ENCODE measurements around the gene BLOC1S1. TPM values are rescaled to one million over a fixed set of nuclear protein-coding genes. Genes with fewer than 3 reads are reported as not detected.

Gene BLOC1S1
- total and polyA plus RNA-seq, 2 of the 4 experiments (the other 2 are of a cell fraction), result 128 to 285 TPM

- ChIA-PET CTCF (interaction anchor here (1.0 kb wide), 1 partner anchor 61 kb away, joined by 3 read pairs; no protein-coding TSS in a partner anchor), POLR2A (ENCODE audit: unreplicated experiment) (no interaction called here)
- Histone ChIP-seq H2AFZ (replicated peaks; ENCODE audit: low read length, poor library complexity) (no peak overlapping the region), H3K4me3 (ENCODE audit: insufficient read depth, low read depth, low read length) (no peak overlapping the region), H3K18ac (ENCODE audit: low read depth, low read length) (no peak overlapping the region), H2BK5ac (ENCODE audit: low read depth, low read length, poor library complexity, severe bottlenecking) (no peak overlapping the region), H3K27me3 (ENCODE audit: control insufficient read depth, insufficient read depth, low read length) (no peaks in the 10 kb centered on the region), H3K4me1 (ENCODE audit: control insufficient read depth, insufficient read depth, low read length) (peaks cover 15% of the 10 kb centered on the region), H3K23ac (ENCODE audit: low read depth, low read length) (no peak overlapping the region), H2BK15ac (ENCODE audit: low read depth, low read length) (no peak overlapping the region), H4K91ac (ENCODE audit: insufficient read depth, low read depth, low read length) (no peak overlapping the region), H3K56ac (ENCODE audit: extremely low read depth, insufficient read depth, low read length) (no peak overlapping the region), H3K79me1 (ENCODE audit: low read depth in 1 of 2, low read length in 2 of 2) (peaks cover 10 to 55% of the 10 kb centered on the region in 2 experiments), H3K4ac (ENCODE audit: low read depth, low read length) (no peak overlapping the region), H2BK20ac (ENCODE audit: low read depth, low read length) (no peak overlapping the region), H3K36me3 (ENCODE audit: control insufficient read depth, insufficient read depth, low read length) (peaks cover 45% of the 10 kb centered on the region), H3K9me3 (ENCODE audit: control insufficient read depth, insufficient read depth, low read length) (no peaks in the 10 kb centered on the region), H2AK5ac (ENCODE audit: low read depth, low read length) (0 out of 2 replicates have a peak overlapping the region, but pooled peaks have one; percentile 12), H3K14ac (replicated peaks; ENCODE audit: low read depth, low read length) (no peak overlapping the region), H2BK120ac (ENCODE audit: low read depth, low read length) (no peak overlapping the region), H4K20me1 (ENCODE audit: insufficient read depth, low read length) (peaks cover 71% of the 10 kb centered on the region), H4K8ac (ENCODE audit: low read depth in 2 of 2, low read length in 2 of 2) (0 out of 4 replicates have a peak overlapping the region, but pooled peaks of 1 of the 2 experiments have one; percentile 12), H4K5ac (ENCODE audit: low read depth, low read length) (no peak overlapping the region), H3K9me1 (ENCODE audit: insufficient read depth, low read length) (peaks cover 8% of the 10 kb centered on the region; the same call in 1 of the 2 replicates), H3K9ac (ENCODE audit: low read depth, low read length) (no peak overlapping the region), H2AK9ac (replicated peaks; ENCODE audit: low read depth, low read length, poor library complexity) (no peak overlapping the region), H3K27ac (ENCODE audit: insufficient read depth, low read length) (no peak overlapping the region), H3K4me2 (ENCODE audit: low read depth, low read length) (no peak overlapping the region)
- dilution Hi-C loops (cut with HindIII; ENCODE audit: low sequenced_read_pairs, unreplicated experiment), result no loop called here
- intact Hi-C loops (cut with micrococcal nuclease), result no loop called here
- ATAC-seq (ENCODE audit: low read depth), result no peak
- no peak for DNase-seq
- in situ Hi-C loops (cut with MboI; ENCODE audit: low sequenced_read_pairs), result no loop called here
- TF ChIP-seq RCOR1 (IDR thresholded peaks at IDR 0.05; ENCODE audit: insufficient replicate concordance, low read length), result no peak
- TF ChIP-seq MXI1 (IDR thresholded peaks at IDR 0.05; ENCODE audit: borderline replicate concordance, low read depth, low read length), result no peak
- no peak for TF ChIP-seq CHD1 (IDR thresholded peaks at IDR 0.05; ENCODE audit: low read depth, low read length)
- no peak for TF ChIP-seq MAFK (IDR thresholded peaks at IDR 0.05; ENCODE audit: low read depth, low read length)
- TF ChIP-seq, protein P1, sequence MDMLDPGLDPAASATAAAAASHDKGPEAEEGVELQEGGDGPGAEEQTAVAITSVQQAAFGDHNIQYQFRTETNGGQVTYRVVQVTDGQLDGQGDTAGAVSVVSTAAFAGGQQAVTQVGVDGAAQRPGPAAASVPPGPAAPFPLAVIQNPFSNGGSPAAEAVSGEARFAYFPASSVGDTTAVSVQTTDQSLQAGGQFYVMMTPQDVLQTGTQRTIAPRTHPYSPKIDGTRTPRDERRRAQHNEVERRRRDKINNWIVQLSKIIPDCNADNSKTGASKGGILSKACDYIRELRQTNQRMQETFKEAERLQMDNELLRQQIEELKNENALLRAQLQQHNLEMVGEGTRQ (IDR thresholded peaks at IDR 0.05; ENCODE audit: low read depth, low read length), result no peak
- TF ChIP-seq RFX5 (IDR thresholded peaks at IDR 0.05; ENCODE audit: low read depth, low read length), result no peak
- TF ChIP-seq ELK1 (IDR thresholded peaks at IDR 0.05; ENCODE audit: borderline replicate concordance, low read depth, low read length), result no peak
- TF ChIP-seq FOS (IDR thresholded peaks at IDR 0.05; ENCODE audit: low read depth, low read length), result no peak
- no peak for TF ChIP-seq NFE2L2 (IDR thresholded peaks at IDR 0.05; ENCODE audit: low read depth, low read length)
- no peak for TF ChIP-seq BHLHE40 (IDR thresholded peaks at IDR 0.05; ENCODE audit: low read depth, low read length)
- no peak for TF ChIP-seq CEBPB (IDR thresholded peaks at IDR 0.05; ENCODE audit: low read depth, low read length)
- TF ChIP-seq POLR2A (IDR thresholded peaks at IDR 0.05; ENCODE audit: low read depth, low read length), result no peak
- TF ChIP-seq, protein P2, sequence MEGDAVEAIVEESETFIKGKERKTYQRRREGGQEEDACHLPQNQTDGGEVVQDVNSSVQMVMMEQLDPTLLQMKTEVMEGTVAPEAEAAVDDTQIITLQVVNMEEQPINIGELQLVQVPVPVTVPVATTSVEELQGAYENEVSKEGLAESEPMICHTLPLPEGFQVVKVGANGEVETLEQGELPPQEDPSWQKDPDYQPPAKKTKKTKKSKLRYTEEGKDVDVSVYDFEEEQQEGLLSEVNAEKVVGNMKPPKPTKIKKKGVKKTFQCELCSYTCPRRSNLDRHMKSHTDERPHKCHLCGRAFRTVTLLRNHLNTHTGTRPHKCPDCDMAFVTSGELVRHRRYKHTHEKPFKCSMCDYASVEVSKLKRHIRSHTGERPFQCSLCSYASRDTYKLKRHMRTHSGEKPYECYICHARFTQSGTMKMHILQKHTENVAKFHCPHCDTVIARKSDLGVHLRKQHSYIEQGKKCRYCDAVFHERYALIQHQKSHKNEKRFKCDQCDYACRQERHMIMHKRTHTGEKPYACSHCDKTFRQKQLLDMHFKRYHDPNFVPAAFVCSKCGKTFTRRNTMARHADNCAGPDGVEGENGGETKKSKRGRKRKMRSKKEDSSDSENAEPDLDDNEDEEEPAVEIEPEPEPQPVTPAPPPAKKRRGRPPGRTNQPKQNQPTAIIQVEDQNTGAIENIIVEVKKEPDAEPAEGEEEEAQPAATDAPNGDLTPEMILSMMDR (conservative IDR thresholded peaks at IDR 0.05; ENCODE audit: low read depth, low read length), result no peak
- no peak for TF ChIP-seq SMC3 (IDR thresholded peaks at IDR 0.05; ENCODE audit: low read depth, low read length)
- TF ChIP-seq MAZ (IDR thresholded peaks at IDR 0.05; ENCODE audit: borderline replicate concordance, low read depth, low read length), result no peak
- no peak for TF ChIP-seq RAD21 (IDR thresholded peaks at IDR 0.05; ENCODE audit: low read length)
- no TSS peak for BruUV-seq (replicated peaks)
- 100% methylated on average over 3 of the region's 3 CpGs; no CpG with 5 or more reads in 1 of the 2 experiments for WGBS, 2 experiments (ENCODE audit: extremely low coverage in 2 of 2, insufficient read length in 1 of 2)
These were observed 9.1 kb downstream of the BLOC1S1 start for GRCh38 chr12:55724940-55725309.

All from IMR-90 (cell line).